HepG2 (cell line): ENCODE data around the gene PDGFB. TPM values are rescaled to one million over a fixed set of nuclear protein-coding genes. Genes with fewer than 3 reads are reported as not detected.

ENCODE experiments used
- HOXA3 ChIP-seq: sonication (generic); formaldehyde crosslinking; IDR thresholded peaks from 2 replicates; pipeline ENCODE4 v1.5.0; 2020; ENCODE audit warnings: missing genetic modification reagents
- KDM6A ChIP-seq: IDR thresholded peaks from 2 replicates; pipeline ENCODE4 v1.6.1; 2016; ENCODE audit warnings: low read depth
- MBNL3 ChIP-seq: fragments of 250-450 bp; sonication (Bioruptor Pico); conservative IDR thresholded peaks from 2 replicates; pipeline ENCODE4 v1.8.0; 2022; ENCODE audit warnings: mild to moderate bottlenecking, inconsistent platforms
- RFX3 ChIP-seq: IDR thresholded peaks from 2 replicates; pipeline ENCODE4 v1.6.1; 2016; ENCODE audit warnings: missing biosample characterization, missing genetic modification reagents
- STAG1 ChIP-seq: sonication (generic); formaldehyde crosslinking; IDR thresholded peaks from 2 replicates; pipeline ENCODE4 v1.4.0; 2020; ENCODE audit warnings: missing genetic modification reagents
- ZBTB7A ChIP-seq: sonication (generic); formaldehyde crosslinking; IDR thresholded peaks from 2 replicates; pipeline ENCODE4 v1.8.0; 2022; ENCODE audit warnings: mild to moderate bottlenecking, missing genetic modification reagents
- ZEB1 ChIP-seq: IDR thresholded peaks from 2 replicates; pipeline ENCODE4 v1.6.1; 2012; ENCODE audit warnings: mild to moderate bottlenecking, low read depth, inconsistent platforms; ENCODE audit not compliant: insufficient replicate concordance
- ZFP36 ChIP-seq: fragments of 150-350 bp; IDR thresholded peaks from 2 replicates; pipeline ENCODE4 v1.6.1; 2018; ENCODE audit warnings: borderline replicate concordance, low read length, low read depth; ENCODE audit not compliant: partially characterized antibody
- ZNF569 ChIP-seq: sonication (generic); formaldehyde crosslinking; IDR thresholded peaks from 2 replicates; pipeline ENCODE4 v1.5.0; 2020; ENCODE audit warnings: mild to moderate bottlenecking, missing genetic modification reagents, moderate library complexity, borderline replicate concordance
- ZNF589 ChIP-seq: sonication (generic); formaldehyde crosslinking; conservative IDR thresholded peaks from 2 replicates; pipeline ENCODE4 v1.8.0; 2022; ENCODE audit warnings: mild to moderate bottlenecking, moderate library complexity, missing genetic modification reagents
- ZNF629 ChIP-seq: sonication (generic); formaldehyde crosslinking; conservative IDR thresholded peaks from 2 replicates; pipeline ENCODE4 v1.5.0; 2020; ENCODE audit warnings: missing genetic modification reagents
- polyA plus RNA-seq, 8 experiments: library from polyadenylated mRNA; depleted of rRNA in 3 of 8; stranded (reverse) in 7 of 8; unstranded in 1 of 8; fragments of >200 nt; fragmentation: Illumina TruSeq in 4 of 8; extraction: Trizol in 4 of 8; gene quantifications; 2 replicates each; pipeline versions ENCODE4 v1.2.1 to v1.2.3, GENCODE V29; 2011 to 2016; ENCODE audit warnings: low read depth in 4 of 8, missing spikeins in 1 of 8, mixed read lengths in 1 of 8; ENCODE audit not compliant: insufficient read depth in 1 of 8
- total RNA-seq, 5 experiments: library from RNA; depleted of rRNA; stranded (reverse); fragments of >200 nt; fragmentation: Illumina TruSeq; extraction: Trizol; gene quantifications; 2 replicates each; pipeline ENCODE4 v1.2.3, GENCODE V29; 2016; ENCODE audit warnings: low read depth in 1 of 5
- TF ChIP-seq, protein P1 (sequence below): sonication (generic); formaldehyde crosslinking; IDR thresholded peaks from 2 replicates; pipeline ENCODE4 v1.4.0; 2020; ENCODE audit warnings: missing genetic modification reagents, borderline replicate concordance
- TF ChIP-seq, protein P2 (sequence below): IDR thresholded peaks from 2 replicates; pipeline ENCODE4 v1.6.1; 2016; ENCODE audit warnings: low read depth, missing genetic modification reagents, missing compliant biosample characterization
- TF ChIP-seq, protein P3 (sequence below): sonication (generic); formaldehyde crosslinking; IDR thresholded peaks from 2 replicates; pipeline ENCODE4 v1.5.0; 2020; ENCODE audit warnings: mild to moderate bottlenecking, missing genetic modification reagents
- TF ChIP-seq, protein P4 (sequence below): IDR thresholded peaks from 2 replicates; pipeline ENCODE4 v1.6.1; 2016

PDGFB gene
- total and polyA plus RNA-seq, 2 of the 13 experiments (the other 11 are each of a cell fraction or from before 2014, with no cell fraction given): 1.4 to 10.1 TPM

DNA sequence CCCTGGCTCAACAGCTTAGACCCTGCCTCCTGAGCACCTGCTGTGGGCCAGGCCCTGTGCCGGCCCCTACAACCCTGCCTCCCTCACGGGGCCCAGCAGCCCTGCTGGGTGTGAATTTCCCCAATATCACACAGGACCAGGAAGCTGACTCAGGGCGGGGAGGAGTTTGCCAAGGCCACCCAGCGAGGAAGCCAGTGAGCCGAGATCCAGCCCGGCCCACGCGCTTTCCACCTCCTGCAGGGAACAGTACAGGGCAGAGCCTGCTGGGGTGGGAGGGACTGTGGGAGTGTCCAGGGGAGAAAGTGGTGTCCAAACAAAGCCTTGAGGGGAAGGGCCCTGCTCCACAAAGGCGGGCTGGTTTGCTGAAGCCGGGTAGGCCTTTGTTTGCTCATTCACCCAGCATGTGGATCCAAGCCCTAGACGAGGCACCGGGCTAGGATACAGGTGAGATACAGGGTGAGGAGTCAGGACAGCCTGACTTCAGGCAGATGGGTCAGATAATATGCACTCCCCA, 47.8 kb upstream of the PDGFB start (continued):
- TF ChIP-seq, protein P1, sequence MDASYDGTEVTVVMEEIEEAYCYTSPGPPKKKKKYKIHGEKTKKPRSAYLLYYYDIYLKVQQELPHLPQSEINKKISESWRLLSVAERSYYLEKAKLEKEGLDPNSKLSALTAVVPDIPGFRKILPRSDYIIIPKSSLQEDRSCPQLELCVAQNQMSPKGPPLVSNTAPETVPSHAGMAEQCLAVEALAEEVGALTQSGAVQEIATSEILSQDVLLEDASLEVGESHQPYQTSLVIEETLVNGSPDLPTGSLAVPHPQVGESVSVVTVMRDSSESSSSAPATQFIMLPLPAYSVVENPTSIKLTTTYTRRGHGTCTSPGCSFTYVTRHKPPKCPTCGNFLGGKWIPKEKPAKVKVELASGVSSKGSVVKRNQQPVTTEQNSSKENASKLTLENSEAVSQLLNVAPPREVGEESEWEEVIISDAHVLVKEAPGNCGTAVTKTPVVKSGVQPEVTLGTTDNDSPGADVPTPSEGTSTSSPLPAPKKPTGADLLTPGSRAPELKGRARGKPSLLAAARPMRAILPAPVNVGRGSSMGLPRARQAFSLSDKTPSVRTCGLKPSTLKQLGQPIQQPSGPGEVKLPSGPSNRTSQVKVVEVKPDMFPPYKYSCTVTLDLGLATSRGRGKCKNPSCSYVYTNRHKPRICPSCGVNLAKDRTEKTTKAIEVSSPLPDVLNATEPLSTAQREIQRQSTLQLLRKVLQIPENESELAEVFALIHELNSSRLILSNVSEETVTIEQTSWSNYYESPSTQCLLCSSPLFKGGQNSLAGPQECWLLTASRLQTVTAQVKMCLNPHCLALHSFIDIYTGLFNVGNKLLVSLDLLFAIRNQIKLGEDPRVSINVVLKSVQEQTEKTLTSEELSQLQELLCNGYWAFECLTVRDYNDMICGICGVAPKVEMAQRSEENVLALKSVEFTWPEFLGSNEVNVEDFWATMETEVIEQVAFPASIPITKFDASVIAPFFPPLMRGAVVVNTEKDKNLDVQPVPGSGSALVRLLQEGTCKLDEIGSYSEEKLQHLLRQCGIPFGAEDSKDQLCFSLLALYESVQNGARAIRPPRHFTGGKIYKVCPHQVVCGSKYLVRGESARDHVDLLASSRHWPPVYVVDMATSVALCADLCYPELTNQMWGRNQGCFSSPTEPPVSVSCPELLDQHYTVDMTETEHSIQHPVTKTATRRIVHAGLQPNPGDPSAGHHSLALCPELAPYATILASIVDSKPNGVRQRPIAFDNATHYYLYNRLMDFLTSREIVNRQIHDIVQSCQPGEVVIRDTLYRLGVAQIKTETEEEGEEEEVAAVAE (CRISPR knock-in tag): peak; percentile 64; the same call in 1 of the 2 replicates
- TF ChIP-seq, protein P2, sequence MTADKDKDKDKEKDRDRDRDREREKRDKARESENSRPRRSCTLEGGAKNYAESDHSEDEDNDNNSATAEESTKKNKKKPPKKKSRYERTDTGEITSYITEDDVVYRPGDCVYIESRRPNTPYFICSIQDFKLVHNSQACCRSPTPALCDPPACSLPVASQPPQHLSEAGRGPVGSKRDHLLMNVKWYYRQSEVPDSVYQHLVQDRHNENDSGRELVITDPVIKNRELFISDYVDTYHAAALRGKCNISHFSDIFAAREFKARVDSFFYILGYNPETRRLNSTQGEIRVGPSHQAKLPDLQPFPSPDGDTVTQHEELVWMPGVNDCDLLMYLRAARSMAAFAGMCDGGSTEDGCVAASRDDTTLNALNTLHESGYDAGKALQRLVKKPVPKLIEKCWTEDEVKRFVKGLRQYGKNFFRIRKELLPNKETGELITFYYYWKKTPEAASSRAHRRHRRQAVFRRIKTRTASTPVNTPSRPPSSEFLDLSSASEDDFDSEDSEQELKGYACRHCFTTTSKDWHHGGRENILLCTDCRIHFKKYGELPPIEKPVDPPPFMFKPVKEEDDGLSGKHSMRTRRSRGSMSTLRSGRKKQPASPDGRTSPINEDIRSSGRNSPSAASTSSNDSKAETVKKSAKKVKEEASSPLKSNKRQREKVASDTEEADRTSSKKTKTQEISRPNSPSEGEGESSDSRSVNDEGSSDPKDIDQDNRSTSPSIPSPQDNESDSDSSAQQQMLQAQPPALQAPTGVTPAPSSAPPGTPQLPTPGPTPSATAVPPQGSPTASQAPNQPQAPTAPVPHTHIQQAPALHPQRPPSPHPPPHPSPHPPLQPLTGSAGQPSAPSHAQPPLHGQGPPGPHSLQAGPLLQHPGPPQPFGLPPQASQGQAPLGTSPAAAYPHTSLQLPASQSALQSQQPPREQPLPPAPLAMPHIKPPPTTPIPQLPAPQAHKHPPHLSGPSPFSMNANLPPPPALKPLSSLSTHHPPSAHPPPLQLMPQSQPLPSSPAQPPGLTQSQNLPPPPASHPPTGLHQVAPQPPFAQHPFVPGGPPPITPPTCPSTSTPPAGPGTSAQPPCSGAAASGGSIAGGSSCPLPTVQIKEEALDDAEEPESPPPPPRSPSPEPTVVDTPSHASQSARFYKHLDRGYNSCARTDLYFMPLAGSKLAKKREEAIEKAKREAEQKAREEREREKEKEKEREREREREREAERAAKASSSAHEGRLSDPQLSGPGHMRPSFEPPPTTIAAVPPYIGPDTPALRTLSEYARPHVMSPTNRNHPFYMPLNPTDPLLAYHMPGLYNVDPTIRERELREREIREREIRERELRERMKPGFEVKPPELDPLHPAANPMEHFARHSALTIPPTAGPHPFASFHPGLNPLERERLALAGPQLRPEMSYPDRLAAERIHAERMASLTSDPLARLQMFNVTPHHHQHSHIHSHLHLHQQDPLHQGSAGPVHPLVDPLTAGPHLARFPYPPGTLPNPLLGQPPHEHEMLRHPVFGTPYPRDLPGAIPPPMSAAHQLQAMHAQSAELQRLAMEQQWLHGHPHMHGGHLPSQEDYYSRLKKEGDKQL (CRISPR knock-in tag): no peak
- TF ChIP-seq RFX3 (CRISPR knock-in tag) (no peak), MBNL3 (CRISPR knock-in tag) (no peak), STAG1 (peak; percentile 11; the same call in 1 of the 2 replicates), ZFP36 (no peak), KDM6A (CRISPR knock-in tag) (no peak), ZBTB7A (CRISPR knock-in tag) (no peak), HOXA3 (CRISPR knock-in tag) (peak; percentile 44; the same call in 1 of the 2 replicates), ZNF569 (no peak), ZNF629 (0 out of 2 replicates have a peak, but pooled peaks have one; percentile 25), ZEB1 (no peak), ZNF589 (no peak)
- TF ChIP-seq, protein P3, sequence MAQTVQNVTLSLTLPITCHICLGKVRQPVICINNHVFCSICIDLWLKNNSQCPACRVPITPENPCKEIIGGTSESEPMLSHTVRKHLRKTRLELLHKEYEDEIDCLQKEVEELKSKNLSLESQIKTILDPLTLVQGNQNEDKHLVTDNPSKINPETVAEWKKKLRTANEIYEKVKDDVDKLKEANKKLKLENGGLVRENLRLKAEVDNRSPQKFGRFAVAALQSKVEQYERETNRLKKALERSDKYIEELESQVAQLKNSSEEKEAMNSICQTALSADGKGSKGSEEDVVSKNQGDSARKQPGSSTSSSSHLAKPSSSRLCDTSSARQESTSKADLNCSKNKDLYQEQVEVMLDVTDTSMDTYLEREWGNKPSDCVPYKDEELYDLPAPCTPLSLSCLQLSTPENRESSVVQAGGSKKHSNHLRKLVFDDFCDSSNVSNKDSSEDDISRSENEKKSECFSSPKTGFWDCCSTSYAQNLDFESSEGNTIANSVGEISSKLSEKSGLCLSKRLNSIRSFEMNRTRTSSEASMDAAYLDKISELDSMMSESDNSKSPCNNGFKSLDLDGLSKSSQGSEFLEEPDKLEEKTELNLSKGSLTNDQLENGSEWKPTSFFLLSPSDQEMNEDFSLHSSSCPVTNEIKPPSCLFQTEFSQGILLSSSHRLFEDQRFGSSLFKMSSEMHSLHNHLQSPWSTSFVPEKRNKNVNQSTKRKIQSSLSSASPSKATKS (CRISPR knock-in tag): no peak
- TF ChIP-seq, protein P4, sequence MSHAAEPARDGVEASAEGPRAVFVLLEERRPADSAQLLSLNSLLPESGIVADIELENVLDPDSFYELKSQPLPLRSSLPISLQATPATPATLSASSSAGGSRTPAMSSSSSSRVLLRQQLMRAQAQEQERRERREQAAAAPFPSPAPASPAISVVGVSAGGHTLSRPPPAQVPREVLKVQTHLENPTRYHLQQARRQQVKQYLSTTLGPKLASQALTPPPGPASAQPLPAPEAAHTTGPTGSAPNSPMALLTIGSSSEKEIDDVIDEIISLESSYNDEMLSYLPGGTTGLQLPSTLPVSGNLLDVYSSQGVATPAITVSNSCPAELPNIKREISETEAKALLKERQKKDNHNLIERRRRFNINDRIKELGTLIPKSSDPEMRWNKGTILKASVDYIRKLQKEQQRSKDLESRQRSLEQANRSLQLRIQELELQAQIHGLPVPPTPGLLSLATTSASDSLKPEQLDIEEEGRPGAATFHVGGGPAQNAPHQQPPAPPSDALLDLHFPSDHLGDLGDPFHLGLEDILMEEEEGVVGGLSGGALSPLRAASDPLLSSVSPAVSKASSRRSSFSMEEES: 0 out of 2 replicates have a peak, but pooled peaks have one; percentile 49
